Embryonic facial prominence (tissue), 1 donor: ENCODE results near the gene GRIK4.

Experiments
- DNase-seq: peaks from one replicate; pipeline ENCODE4 v3.0.0-alpha.2; 2016; ENCODE audit errors: extremely low spot score

The GRIK4 gene

GRCh38 chr11:120674542-120674941 lies 163.0 kb downstream of the GRIK4 start:
- peak; percentile 9 for DNase-seq

- no peak for DNase-seq
Observed at GRCh38 chr11:120675171-120675570, 163.6 kb downstream of the GRIK4 start.

GRCh38 chr11:120676991-120677390 lies 165.4 kb downstream of the GRIK4 start:
- no peak for DNase-seq

GRCh38 chr11:120680322-120680721 lies 168.8 kb downstream of the GRIK4 start:
- DNase-seq = no peak

- no peak for DNase-seq
Observed at GRCh38 chr11:120681434-120682331, 170.1 kb downstream of the GRIK4 start.

GRCh38 chr11:120682332-120682649 lies 170.7 kb downstream of the GRIK4 start:
- no peak for DNase-seq

GRCh38 chr11:120682866-120683265 lies 171.3 kb downstream of the GRIK4 start:
- DNase-seq = no peak

- no peak for DNase-seq
Observed at GRCh38 chr11:120686516-120686915, 175.0 kb downstream of the GRIK4 start.

- no peak for DNase-seq
Observed at GRCh38 chr11:120688163-120688562, 176.6 kb downstream of the GRIK4 start.

- no peak for DNase-seq
Observed at GRCh38 chr11:120689596-120690275, 178.2 kb downstream of the GRIK4 start.

- DNase-seq = no peak
Observed at GRCh38 chr11:120690406-120690805, 178.9 kb downstream of the GRIK4 start.

- DNase-seq = no peak
Observed at GRCh38 chr11:120694726-120695125, 183.2 kb downstream of the GRIK4 start.

- no peak for DNase-seq
Observed at GRCh38 chr11:120695426-120695825, 183.9 kb downstream of the GRIK4 start.

- DNase-seq = no peak
Observed at GRCh38 chr11:120695939-120696338, 184.4 kb downstream of the GRIK4 start.

GRCh38 chr11:120696597-120697218 lies 185.2 kb downstream of the GRIK4 start:
- no peak for DNase-seq

GRCh38 chr11:120698918-120699317 lies 187.4 kb downstream of the GRIK4 start:
- no peak for DNase-seq

GRCh38 chr11:120702656-120703055 lies 191.1 kb downstream of the GRIK4 start:
- DNase-seq = no peak

GRCh38 chr11:120703358-120704152 lies 192.0 kb downstream of the GRIK4 start:
- no peak for DNase-seq

GRCh38 chr11:120704256-120704750 lies 192.8 kb downstream of the GRIK4 start:
- no peak for DNase-seq

GRCh38 chr11:120706257-120706656 lies 194.7 kb downstream of the GRIK4 start:
- DNase-seq = no peak

GRCh38 chr11:120707098-120707497 lies 195.6 kb downstream of the GRIK4 start:
- no peak for DNase-seq

GRCh38 chr11:120707663-120708062 lies 196.1 kb downstream of the GRIK4 start:
- DNase-seq = no peak
